Effector CD8-positive, alpha-beta T cell (primary cell): ENCODE data around the gene DGKI.

Experiments used
- DNase-seq: peaks from one replicate; lab custom pipeline; 2025; lab: John Stamatoyannopoulos, UW

Gene DGKI

DNA sequence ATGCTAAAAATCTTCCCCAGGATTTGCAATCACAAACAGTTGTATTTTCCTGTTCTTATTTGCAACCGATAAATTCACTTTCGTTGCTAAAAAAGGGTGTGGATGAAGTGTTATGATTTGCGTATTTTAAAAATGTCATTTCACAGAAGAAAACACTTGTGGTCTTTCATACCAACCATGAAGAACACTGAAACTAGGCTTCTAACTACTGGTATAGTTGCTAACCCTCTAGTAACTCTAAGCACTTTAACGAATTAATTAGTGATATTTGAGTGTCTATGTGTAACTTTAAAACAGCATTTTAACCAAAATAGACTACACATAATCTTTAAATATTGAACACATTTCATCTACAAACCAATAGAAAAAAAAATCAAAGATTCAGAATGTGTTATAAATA lies 315.1 kb downstream of the DGKI start:
- no peak for DNase-seq

DNA sequence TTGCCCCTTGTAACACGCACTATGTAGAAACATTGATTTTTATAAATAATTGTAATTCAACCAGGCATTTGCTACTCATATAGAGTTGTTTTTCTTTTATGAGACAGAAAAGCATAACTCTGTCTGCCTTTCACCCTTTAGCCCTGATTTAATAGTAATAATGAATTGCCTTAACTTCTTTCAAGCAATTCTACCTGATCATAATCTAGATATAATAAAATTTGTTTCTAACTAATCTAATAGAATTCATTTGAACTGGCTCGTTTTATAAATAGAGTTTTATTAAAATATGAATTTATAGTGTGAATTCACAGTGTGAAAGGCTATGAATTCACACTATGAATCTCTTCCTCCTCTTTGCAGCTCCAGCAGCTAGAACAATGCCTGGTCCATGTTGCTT lies 319.1 kb downstream of the DGKI start:
- no peak for DNase-seq

DNA sequence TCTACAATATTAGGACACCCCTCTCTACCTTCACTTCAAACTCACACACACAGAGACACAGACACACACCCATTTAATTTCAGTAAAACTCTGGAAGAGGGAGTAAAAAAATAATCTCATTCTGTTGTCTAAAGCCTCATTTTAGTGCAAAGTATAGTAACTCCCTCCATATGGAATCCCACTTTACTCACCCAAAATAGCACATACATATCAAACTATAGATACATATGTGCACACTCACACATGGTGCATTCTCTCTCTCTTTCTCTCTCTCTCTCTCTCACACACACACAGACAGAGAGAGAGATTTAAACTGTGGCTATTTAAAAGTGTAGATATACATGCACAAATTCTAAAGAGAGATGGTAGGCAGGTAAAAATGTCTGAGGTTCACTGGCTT lies 323.6 kb downstream of the DGKI start:
- DNase-seq = no peak

DNA sequence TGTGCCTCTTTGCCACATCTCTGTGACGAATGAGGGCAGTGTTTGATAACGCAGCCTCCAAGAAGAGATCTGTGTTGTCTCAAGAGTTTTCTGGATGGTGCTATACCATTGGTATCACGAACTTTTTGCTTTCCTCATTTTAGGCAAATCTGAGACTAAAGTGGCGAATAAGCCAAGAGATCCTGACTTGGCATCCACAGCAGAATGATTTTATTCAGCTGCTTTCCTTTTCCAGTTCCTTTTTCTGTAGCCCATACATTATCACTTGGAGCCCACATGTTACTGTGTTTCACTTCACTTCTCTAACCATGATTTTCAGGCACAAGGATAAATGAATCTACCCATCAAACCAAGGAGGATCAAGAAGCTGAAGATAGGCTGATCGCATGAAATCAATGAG lies 325.3 kb downstream of the DGKI start:
- no peak for DNase-seq

DNA sequence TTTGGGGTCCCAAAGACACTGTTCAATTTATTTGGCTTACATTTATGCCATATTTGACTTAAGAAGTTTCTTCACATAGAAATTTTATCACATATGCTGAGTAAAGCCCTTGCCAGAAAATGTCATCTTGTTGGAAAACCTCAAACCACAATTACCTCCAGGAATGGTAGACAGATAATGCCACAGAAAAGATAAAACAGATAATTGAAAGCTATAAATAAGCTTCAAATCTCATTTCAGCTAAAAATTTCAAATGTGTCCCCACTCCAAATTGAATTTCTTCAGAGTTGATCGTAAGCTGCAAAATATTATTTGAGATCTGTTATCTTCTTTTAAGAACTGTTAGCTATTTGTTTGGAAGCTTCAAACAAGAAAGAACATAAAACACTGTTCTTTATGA lies 326.8 kb downstream of the DGKI start:
- no peak for DNase-seq

DNA sequence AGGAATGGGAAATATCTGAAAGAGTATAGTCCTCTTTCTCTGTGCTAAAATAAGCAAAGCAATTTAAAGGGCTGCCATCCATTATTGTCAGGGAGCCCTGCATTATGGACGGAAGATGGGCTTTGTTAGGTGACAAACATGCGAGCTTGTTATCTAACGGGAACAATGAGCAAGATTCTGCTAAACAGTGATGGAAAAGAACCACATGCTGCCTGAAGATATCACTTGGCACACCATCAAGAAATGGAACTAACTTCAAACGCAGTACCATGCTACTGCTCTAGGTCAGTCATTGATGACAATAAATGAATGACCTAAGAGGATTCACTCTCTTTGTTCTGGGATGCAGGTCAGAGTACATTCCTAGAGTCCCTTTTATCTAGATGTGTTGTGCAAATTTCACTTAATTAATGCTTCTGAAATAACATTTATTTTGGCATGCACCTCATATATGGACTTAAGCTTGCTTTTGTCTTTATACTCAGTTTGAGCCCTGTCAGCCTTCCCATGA lies 327.5 kb downstream of the DGKI start:
- no peak for DNase-seq

DNA sequence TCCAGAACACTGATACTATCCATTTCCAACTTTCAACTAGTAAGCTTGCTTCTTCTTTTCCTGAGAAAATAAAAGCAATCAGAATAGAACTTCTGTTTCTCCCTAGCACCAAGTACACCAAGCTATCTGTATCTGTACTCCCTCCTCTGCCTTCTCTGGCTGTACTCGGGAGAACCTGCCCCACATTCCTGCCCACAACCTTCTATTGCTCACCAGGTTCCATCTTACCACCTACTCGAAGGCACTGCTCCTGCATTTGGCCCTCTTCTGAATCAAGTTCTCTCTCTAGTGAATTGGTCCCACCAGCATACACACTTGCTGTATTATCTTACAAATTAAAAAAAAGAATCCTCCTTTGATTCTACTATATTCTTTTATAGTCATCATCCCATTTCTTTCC lies 333.7 kb downstream of the DGKI start:
- DNase-seq = no peak

DNA sequence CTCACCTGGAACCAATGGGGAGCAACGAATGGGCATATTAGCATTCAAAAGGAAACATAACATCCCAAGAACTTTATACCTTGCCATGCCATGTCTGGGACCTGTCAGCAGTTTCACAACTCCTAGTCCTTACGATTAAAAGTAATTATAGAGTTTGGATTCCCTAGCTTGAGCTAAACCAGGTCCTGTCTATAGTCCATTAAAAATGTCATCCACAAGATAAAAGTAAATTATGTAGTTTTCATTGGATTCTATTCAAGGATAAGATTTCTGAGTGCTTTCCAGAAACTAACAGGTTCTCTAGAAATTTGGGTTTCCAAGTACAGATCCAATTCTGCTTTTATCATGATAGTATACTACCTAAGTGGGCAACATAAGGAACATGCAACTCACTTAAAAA lies 339.7 kb downstream of the DGKI start:
- DNase-seq = no peak

DNA sequence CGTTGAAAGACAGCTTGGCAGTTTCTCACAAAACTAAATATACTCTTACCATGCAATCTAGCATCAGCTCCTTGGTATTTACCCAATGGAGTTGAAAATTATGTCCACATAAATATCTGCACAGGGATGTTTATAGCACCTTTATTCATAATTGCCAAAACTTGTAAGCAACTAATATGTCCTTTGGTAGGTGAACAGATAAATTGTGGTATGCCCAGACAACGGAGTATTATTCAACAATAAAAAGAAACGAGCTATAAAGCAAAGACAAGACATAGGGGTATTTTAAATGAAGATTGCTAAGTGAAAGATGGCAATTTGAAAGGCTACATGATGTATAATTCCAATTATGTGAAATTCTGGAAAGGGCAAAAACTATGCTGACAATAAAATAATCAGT lies 340.7 kb downstream of the DGKI start:
- DNase-seq = no peak

DNA sequence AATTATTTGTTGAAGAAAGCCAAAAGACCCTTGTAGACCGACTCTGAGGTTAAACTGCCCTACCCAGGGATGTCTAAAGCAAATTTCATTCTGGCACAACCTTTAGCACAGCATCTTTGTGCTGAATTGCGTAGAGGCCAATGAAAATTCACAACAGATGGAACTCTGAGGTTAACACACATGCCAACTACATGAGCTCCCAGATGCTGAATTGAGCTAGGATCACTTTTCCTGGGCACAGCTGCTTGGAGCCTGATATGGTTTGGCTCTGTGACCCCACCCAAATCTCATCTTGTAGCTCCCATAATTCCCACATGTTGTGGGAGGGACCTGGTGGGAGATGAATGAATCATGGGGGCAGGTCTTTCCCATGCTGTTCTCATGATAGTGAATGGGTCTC lies 345.2 kb downstream of the DGKI start:
- DNase-seq = no peak

DNA sequence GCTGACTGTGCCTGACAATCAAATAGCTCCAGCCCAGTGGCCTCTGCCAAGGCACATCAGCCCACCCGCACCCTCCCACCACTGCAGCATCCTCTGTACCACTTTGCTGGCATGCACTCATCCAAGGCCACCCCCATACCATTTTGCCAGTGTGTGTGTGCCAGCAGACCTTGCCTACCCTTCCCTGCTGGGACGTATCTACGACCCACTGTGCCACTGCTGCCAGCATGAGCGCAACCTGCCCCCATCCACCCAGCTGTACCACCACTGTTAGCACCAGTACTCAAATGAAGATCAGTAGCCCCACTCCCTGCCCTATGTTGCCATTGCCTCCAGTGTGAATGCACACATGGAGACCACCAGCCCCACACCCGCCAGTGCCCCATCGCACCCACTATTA lies 353.9 kb downstream of the DGKI start:
- DNase-seq = no peak

DNA sequence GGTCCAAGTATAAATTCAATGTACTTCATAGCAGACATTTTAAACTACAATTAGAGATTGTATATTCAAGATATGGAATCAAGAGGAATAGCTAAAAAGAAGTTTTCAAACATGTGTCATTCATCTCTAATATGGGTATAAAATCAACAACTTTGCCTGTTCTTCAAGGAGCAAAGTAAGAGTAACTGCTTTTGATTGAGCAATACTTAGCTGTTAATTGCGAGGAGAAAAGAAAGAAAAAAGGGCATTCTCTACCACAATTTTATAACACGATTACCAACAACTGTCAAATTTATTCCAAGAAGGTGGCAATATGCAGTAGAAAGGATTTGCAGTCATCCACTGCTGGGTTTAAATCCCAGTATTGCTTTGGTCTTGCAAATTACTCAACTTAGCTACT lies 356.9 kb downstream of the DGKI start:
- DNase-seq = no peak

DNA sequence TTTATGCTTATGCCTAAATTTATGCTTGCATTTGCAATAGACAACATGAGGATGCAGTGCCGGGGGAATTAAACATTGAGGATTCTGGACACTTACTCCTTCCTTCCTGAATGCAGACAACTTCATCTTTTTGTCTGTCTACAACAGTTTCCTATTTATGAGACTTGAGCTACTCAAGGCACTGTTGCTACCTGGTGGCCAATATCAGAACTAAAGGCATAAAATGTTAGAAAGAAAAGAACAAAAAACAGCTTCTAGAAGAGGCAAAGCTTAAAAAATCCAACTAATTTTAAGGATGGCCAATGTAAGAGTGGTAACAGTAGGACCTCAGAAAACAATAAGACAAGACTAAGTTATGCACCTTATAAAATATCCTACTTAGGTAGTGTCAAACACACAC lies 358.7 kb downstream of the DGKI start:
- DNase-seq = no peak

DNA sequence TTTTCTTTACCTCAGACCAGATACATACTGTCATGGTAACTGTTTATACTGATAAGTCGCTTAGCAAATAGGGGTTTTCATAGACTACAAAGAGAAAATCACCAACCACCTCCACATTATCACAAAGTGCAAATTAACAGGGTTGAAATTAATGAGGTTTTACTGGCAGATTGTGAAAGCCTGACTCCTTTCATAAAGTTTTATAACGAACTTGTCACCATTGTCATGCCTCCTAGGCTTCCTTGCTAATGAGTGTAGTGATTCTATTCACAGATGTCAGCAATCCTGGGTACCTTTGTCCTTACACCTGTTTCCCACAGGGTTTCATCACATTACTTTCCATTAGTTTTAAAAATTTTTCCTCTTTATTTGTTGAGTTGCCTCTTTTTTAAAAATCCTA lies 361.0 kb downstream of the DGKI start:
- no peak for DNase-seq

DNA sequence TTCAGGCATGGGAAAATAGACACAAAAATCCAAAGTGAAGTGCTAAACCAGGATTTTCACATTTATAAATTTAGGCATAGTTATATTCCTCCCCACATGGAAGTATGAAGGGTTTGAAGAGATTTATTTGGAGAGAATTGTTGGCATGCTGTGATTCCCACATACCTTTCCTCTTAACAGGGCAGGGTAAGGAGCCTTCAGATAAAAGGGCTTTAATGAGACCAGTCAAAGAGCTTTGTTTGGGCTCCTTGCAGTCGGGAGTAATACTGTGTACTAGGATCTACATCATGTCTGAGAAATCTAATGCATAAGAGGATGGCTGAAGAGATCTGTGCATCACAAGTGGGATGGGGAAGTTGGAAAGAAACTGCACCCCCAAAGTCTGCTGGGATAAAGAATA lies 362.4 kb downstream of the DGKI start:
- no peak for DNase-seq

DNA sequence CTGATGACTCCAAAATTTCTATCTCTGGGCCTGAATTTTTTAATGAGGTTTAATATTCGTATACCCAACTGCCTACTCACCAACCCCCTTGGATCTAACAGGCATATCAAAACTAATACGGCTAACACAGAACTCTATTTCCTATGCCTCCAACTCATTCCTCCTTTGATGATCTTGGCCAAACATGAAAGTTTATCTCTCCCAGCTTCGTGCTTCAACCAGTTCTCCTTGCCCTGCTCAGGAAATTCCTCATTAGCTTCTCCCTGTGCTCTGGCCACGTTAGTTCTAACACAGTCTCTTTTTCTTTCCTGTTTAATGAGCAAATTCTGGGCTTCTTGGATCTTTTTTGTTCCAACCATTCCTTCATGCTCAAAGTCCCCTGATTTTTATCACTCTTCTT lies 364.3 kb downstream of the DGKI start:
- no peak for DNase-seq

DNA sequence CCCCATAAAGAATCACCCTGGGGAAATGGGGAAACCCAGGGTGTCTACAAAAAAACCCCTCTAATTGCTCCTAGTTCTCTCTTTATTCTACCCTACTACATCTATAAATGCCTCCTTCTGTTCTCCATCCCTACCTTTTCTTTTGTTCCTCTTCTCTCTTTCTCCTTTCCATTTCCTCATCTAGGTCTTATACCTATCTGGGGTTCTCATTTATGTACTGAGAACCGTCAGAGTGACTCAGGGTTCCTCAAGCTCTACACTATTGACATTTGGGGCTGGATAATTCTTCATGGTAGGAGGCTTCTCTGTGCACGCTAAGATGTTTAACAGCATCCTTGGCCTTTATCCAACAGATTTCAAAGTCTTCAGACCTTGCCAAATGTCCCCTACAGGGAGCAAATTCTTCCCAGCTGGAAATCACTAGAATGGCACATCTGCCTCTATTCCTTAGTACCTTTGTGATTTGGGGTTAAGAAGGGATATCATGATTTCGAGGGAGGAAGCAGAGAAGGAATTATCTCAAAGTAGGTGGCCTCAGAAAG lies 365.9 kb downstream of the DGKI start:
- DNase-seq = no peak

DNA sequence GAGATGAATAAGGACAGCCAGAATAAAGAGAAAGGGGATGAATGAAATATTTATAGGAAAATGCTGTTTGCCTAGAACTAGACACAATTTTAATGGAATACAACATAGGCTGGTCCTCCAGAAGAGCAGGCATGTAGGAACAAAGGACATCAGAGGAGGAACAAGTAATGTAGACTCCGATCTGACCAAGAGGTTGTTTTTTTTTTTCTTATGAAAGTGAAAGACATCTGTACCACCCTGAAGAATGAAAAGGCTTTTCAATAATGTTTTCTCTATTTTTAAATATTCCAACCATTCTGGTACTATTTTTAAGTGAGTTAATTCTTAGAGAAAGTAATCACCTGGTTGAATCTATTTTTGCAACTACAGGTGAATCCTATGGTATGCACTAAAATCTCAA lies 366.4 kb downstream of the DGKI start:
- DNase-seq = no peak

DNA sequence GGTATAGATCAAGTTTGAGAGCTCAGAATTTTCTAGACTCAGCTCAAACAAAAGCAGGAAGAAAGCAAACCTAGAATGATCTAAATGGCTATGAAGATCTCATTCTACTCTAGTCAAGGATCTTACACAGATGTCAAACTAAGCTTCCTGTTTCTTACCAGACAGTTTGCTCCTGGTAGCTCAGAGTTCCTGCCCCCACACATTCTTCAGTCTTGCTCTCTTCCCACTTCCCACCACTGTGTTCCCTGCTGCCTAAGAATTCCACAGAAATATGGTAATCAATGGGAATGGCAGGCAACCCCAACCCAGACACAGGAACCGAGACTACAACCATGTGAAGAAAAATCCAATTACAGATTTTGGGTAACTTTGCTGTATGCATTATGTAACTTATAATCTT lies 369.8 kb downstream of the DGKI start:
- no peak for DNase-seq

DNA sequence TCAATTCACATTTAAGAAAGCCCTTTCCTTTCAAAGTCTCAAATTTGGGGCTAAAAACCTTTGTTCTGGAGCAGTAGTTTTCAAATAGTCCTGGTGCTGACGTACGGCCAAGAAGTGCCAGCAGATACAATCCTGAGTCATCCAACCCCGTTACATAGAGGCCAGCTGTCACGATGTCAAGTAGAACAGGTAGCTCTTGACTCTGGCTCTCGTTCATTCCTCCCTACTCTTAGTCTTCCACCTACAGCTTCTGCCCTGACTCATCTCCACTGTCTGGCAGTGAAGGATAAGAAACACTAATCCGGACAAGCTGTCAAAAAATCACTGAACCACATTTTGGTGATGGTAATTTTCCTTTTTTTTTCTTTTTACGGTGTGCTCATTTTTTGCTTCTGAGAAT lies 370.8 kb downstream of the DGKI start:
- DNase-seq = no peak

DNA sequence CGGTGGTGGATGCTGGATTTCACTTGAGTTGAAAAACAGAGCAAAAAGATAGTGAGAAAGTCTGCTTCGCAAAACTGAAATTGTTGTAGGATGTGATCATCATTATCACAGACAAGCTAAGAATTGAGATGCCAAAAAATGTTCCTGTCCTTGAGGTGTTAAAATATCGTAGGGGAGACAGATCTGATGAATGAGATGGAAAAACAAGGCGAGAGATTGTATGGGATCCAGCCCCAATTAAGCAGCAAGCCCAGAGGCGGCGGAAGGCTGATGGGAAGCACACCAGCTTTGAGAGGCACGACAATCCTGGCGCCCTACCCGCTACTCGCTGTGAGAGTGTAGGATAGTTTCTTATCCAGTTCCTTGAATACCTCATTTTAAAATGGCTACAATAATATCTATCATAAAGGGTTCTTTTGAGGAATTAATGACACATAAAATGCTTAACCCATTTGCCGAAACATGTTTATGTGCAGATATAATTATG lies 372.2 kb downstream of the DGKI start:
- DNase-seq = no peak

DNA sequence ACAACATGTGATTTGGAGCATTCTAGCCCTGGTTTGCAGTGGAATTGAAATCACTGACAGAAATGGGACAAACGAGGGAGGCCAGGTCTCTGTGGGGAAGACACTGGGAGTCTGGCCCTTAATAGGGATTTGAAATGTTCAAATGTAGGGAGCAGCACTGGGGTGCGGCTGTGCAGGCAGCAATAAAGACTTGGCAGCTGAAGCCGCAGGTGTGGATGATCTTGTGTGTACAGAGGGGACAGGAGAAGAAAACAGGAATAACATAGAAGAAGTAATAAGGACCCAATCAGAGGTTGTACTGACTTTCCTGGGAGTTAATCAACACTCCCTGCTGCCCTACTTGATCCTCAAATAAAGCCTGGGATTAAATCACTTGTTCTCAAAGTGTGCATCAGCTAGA lies 375.6 kb downstream of the DGKI start:
- DNase-seq = no peak

DNA sequence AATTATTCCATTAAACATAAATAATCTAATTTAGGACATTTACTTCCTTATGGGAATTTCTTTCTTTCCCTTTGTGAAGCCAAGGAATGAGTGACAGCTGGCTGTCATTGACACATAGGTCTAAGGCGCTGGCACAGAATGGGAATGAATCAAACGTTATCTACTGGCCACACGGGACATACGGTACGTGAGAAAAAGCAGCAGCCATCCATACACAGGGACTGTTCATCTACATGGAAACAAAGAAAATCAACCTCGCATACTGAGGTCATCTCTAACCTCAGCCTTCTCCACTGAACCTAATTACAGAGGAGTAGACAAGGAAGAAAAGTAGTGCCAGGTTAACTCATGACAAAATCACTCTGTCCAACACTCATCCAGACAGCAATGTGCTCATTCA lies 376.9 kb downstream of the DGKI start:
- no peak for DNase-seq

DNA sequence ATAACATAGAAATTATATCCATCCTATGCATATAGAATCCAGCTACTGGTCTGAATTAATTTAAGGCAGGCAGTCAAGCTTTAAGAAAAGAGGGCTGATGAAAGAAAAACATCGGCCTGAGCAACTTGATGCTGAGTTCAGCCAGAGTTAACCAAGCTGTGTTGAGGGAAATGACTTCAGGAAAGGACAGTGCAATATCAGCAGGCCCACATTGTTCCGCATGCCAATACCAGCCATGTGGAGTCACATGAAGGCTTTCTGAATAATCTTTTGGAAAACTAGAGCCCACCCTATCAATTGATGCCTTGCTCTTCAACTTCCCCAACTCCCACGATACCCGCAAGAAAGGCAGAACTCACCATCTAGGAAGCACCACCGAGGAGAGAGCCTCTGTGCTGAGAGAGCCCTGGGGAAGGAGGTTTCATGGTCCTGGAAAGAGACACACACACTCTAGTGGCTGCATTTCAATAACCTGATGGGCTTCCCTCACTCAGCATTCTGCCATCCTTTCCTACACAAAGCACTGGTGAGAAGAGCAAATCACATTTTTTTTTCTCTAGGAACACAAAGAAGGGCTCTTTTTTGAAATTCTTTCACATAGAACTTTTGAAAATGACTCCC lies 377.5 kb downstream of the DGKI start:
- DNase-seq = no peak
